Ishikawa (cell line): ENCODE measurements around the gene CDC42EP4.

Experiments used
- CREB1 ChIP-seq: IDR thresholded peaks from 2 replicates; pipeline ENCODE4 v1.6.1; 2012; ENCODE audit warnings: low read depth
- EGR1 ChIP-seq: IDR thresholded peaks from 2 replicates; pipeline ENCODE4 v1.6.1; 2012
- EP300 ChIP-seq: IDR thresholded peaks from 2 replicates; pipeline ENCODE4 v1.6.1; 2012; ENCODE audit warnings: borderline replicate concordance
- FOXM1 ChIP-seq: IDR thresholded peaks from 2 replicates; pipeline ENCODE4 v1.6.1; 2012; ENCODE audit warnings: low read depth, borderline replicate concordance
- RAD21 ChIP-seq: IDR thresholded peaks from 2 replicates; pipeline ENCODE4 v1.6.1; 2012; ENCODE audit warnings: low read depth
- TCF12 ChIP-seq: IDR thresholded peaks from 2 replicates; pipeline ENCODE4 v1.6.1; 2012; ENCODE audit warnings: low read depth
- TEAD4 ChIP-seq: IDR thresholded peaks from 2 replicates; pipeline ENCODE4 v1.6.1; 2012
- YY1 ChIP-seq: IDR thresholded peaks from 2 replicates; pipeline ENCODE4 v1.6.1; 2012; ENCODE audit warnings: low read depth
- TF ChIP-seq, protein P1 (sequence below): IDR thresholded peaks from 2 replicates; pipeline ENCODE4 v1.6.1; 2012; ENCODE audit warnings: low read depth, mild to moderate bottlenecking
- TF ChIP-seq, protein P2 (sequence below): IDR thresholded peaks from 2 replicates; pipeline ENCODE4 v1.6.1; 2012

CDC42EP4 gene

DNA sequence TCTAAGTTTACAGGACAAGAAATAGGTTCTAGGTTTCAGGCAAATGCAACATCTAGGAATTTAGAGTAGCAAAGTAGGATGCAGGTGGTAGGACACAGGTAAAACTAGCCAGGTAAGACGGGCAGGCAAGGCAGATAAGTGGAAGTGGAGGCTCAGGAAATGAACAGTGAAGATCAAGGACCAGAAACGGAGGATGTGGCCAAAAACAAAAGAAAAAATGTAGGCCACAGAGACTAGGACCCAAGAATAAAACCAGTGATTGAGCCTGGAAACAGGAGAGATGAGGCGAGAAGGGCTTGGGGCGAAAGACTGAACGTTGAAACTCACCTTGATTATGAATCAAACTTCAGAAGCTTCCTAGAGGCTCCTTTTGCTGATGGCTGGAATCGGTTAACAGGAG, 74.1 kb downstream of the CDC42EP4 start:
- TF ChIP-seq YY1: no peak
- no peak for TF ChIP-seq EP300
- TF ChIP-seq TEAD4: no peak
- no peak for TF ChIP-seq EGR1
- TF ChIP-seq RAD21: no peak

DNA sequence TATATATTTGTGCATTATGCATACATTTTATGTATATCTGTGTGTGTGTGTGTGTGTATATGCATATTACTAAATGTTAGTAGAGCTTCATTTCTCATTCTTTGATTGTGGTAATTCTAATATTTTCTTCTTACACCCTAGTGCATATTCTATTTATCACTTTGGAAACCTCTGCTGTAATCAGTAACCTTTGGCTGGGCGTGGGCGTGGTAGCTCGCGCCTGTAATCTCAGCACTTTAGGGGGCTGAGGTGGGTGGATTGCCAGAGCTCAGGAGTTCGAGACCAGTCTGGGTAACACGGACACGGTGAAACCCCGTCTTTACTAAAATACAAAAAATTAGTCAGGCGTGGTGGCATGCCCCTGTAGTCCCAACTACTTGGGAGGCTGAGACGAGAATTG, 77.1 kb downstream of the CDC42EP4 start:
- TF ChIP-seq YY1 (no peak), TCF12 (no peak), CREB1 (no peak), FOXM1 (no peak)
- TF ChIP-seq, protein P1, sequence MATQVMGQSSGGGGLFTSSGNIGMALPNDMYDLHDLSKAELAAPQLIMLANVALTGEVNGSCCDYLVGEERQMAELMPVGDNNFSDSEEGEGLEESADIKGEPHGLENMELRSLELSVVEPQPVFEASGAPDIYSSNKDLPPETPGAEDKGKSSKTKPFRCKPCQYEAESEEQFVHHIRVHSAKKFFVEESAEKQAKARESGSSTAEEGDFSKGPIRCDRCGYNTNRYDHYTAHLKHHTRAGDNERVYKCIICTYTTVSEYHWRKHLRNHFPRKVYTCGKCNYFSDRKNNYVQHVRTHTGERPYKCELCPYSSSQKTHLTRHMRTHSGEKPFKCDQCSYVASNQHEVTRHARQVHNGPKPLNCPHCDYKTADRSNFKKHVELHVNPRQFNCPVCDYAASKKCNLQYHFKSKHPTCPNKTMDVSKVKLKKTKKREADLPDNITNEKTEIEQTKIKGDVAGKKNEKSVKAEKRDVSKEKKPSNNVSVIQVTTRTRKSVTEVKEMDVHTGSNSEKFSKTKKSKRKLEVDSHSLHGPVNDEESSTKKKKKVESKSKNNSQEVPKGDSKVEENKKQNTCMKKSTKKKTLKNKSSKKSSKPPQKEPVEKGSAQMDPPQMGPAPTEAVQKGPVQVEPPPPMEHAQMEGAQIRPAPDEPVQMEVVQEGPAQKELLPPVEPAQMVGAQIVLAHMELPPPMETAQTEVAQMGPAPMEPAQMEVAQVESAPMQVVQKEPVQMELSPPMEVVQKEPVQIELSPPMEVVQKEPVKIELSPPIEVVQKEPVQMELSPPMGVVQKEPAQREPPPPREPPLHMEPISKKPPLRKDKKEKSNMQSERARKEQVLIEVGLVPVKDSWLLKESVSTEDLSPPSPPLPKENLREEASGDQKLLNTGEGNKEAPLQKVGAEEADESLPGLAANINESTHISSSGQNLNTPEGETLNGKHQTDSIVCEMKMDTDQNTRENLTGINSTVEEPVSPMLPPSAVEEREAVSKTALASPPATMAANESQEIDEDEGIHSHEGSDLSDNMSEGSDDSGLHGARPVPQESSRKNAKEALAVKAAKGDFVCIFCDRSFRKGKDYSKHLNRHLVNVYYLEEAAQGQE: no peak
- TF ChIP-seq, protein P2, sequence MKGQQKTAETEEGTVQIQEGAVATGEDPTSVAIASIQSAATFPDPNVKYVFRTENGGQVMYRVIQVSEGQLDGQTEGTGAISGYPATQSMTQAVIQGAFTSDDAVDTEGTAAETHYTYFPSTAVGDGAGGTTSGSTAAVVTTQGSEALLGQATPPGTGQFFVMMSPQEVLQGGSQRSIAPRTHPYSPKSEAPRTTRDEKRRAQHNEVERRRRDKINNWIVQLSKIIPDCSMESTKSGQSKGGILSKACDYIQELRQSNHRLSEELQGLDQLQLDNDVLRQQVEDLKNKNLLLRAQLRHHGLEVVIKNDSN: no peak
